Cardiac muscle cell (in vitro differentiated cells and primary cell): Measurements from ENCODE around the gene LGI2. TPM values are rescaled to one million over a fixed set of nuclear protein-coding genes. Genes with fewer than 3 reads are reported as not detected.

ENCODE experiments used
- DNase-seq, 2 donors: peaks; one replicate each; pipeline versions ENCODE4 v3.0.0 to v3.0.0-alpha.2; 2010 to 2017; ENCODE audit warnings: low read depth in 1 of 2, low spot score in 1 of 2
- H3K27ac ChIP-seq: fragments of 200-600 bp; sonication (generic); 2 replicates; pipeline ENCODE4 v1.5.1; 2016
- H3K27me3 ChIP-seq: fragments of 200-600 bp; sonication (generic); 2 replicates; pipeline ENCODE4 v1.6.0; 2016; ENCODE audit warnings: control low read depth
- H3K36me3 ChIP-seq: fragments of 200-600 bp; sonication (generic); 2 replicates; pipeline ENCODE4 v1.5.1; 2016; ENCODE audit warnings: control low read depth
- H3K4me1 ChIP-seq: fragments of 200-600 bp; sonication (generic); 2 replicates; pipeline ENCODE4 v1.8.1; 2017; ENCODE audit warnings: low read depth, mild to moderate bottlenecking, mixed run types
- H3K4me3 ChIP-seq: fragments of 200-600 bp; sonication (generic); 2 replicates; pipeline ENCODE4 v1.5.1; 2016; ENCODE audit warnings: mild to moderate bottlenecking
- H3K9me3 ChIP-seq: fragments of 200-600 bp; sonication (generic); 2 replicates; pipeline ENCODE4 v1.5.1; 2017; ENCODE audit warnings: low read depth, mild to moderate bottlenecking, control low read depth
- polyA plus RNA-seq: library from polyadenylated mRNA; unstranded; fragments of >200 nt; fragmentation: Nextera tagmentation; extraction: Ambion mirVana; gene quantifications from 2 replicates; pipeline ENCODE4 v1.2.1, GENCODE V29; 2016
- total RNA-seq: library from RNA; depleted of rRNA; stranded (reverse); fragments of >200 nt; gene quantifications from 2 replicates; pipeline ENCODE4 v1.2.3, GENCODE V29; 2016
- TF ChIP-seq, protein P1 (sequence below): IDR thresholded peaks from 2 replicates; pipeline ENCODE4 v1.5.1; 2012; ENCODE audit warnings: low read depth, mild to moderate bottlenecking, low read length

LGI2 gene
- total and polyA plus RNA-seq, 2 experiments from 2014 or later = 7.2 to 8.7 TPM

GRCh38 chr4:25043548-25043947, 12.8 kb upstream of the LGI2 start:
- TF ChIP-seq, protein P1, sequence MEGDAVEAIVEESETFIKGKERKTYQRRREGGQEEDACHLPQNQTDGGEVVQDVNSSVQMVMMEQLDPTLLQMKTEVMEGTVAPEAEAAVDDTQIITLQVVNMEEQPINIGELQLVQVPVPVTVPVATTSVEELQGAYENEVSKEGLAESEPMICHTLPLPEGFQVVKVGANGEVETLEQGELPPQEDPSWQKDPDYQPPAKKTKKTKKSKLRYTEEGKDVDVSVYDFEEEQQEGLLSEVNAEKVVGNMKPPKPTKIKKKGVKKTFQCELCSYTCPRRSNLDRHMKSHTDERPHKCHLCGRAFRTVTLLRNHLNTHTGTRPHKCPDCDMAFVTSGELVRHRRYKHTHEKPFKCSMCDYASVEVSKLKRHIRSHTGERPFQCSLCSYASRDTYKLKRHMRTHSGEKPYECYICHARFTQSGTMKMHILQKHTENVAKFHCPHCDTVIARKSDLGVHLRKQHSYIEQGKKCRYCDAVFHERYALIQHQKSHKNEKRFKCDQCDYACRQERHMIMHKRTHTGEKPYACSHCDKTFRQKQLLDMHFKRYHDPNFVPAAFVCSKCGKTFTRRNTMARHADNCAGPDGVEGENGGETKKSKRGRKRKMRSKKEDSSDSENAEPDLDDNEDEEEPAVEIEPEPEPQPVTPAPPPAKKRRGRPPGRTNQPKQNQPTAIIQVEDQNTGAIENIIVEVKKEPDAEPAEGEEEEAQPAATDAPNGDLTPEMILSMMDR = no peak
- H3K4me3 ChIP-seq = no peak overlapping the region
- H3K27ac ChIP-seq = no peak overlapping the region
- H3K36me3 ChIP-seq = no peaks in the 10 kb centered on the region
- DNase-seq = no peak
- H3K27me3 ChIP-seq = no peaks in the 10 kb centered on the region
- no peaks in the 10 kb centered on the region for H3K4me1 ChIP-seq
- no peaks in the 10 kb centered on the region for H3K9me3 ChIP-seq

DNA sequence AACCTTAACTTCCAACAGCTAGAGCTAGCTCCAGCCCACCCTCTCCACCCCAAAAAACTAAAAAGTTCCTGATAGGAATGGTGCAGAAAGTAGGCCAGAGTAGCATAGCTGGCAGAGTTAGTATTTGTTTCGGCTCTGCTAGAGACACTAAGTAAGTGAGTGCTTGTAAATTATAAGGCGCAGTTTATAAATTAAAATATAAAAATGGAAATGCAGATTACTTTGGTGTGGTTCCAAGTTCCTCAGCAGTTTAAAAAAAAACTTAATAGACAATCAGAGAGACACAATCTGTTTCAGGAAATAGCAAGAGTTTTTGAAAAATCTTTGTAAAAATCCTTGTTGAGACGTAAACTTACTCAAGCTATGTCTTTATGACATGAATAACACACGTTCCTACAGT, 2.8 kb upstream of the LGI2 start:
- DNase-seq = no peak
- no peaks in the 10 kb centered on the region for H3K4me1 ChIP-seq
- TF ChIP-seq, protein P1 = no peak
- H3K4me3 ChIP-seq = no peak overlapping the region
- peaks cover 22% of the 10 kb centered on the region for H3K27me3 ChIP-seq
- H3K36me3 ChIP-seq = no peaks in the 10 kb centered on the region
- H3K27ac ChIP-seq = no peak overlapping the region
- H3K9me3 ChIP-seq = no peaks in the 10 kb centered on the region

- Histone ChIP-seq H3K27ac (no peak overlapping the region), H3K36me3 (no peaks in the 10 kb centered on the region), H3K4me3 (no peak overlapping the region), H3K9me3 (no peaks in the 10 kb centered on the region), H3K27me3 (peaks cover 29% of the 10 kb centered on the region), H3K4me1 (no peaks in the 10 kb centered on the region)
- TF ChIP-seq, protein P1 = peak; percentile 7
- peak in 1 of 2 donors; percentile 27 for DNase-seq
These were observed 1.4 kb upstream of the LGI2 start for GRCh38 chr4:25032126-25032525.

DNA sequence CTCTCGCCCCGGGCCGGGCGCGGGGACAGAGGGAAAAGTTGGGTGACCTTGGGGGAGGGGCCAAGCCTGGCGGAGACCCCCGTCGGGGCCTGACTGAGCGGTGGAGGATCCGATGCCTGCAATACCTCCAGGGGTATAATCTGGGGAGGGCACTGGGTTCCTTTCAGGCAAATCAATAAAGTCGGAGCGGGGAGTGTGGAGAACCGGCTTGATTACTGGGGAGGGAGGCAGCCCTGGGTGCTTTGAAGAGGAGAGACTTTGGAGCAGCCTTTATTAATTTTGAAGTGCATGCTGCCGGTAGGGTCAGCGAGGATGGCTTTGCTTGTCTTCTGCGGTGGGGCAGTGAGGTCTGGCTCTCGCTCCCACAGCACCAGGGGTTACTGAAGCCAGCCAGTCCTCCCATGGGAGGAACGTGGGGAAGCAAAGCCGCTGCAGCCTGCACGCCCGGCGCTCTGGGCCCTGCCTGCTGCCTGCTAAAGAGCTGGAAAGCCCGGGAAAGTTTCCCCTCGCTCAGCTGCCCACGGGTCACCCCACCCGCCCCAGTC, 403 bp upstream of the LGI2 start:
- Histone ChIP-seq H3K27ac (no peak overlapping the region), H3K4me1 (no peaks in the 10 kb centered on the region), H3K9me3 (no peaks in the 10 kb centered on the region), H3K27me3 (peaks cover 29% of the 10 kb centered on the region), H3K4me3 (peak overlapping the region; percentile 72), H3K36me3 (no peaks in the 10 kb centered on the region)
- TF ChIP-seq, protein P1 = no peak
- DNase-seq = peak; percentile 53 to 67

DNA sequence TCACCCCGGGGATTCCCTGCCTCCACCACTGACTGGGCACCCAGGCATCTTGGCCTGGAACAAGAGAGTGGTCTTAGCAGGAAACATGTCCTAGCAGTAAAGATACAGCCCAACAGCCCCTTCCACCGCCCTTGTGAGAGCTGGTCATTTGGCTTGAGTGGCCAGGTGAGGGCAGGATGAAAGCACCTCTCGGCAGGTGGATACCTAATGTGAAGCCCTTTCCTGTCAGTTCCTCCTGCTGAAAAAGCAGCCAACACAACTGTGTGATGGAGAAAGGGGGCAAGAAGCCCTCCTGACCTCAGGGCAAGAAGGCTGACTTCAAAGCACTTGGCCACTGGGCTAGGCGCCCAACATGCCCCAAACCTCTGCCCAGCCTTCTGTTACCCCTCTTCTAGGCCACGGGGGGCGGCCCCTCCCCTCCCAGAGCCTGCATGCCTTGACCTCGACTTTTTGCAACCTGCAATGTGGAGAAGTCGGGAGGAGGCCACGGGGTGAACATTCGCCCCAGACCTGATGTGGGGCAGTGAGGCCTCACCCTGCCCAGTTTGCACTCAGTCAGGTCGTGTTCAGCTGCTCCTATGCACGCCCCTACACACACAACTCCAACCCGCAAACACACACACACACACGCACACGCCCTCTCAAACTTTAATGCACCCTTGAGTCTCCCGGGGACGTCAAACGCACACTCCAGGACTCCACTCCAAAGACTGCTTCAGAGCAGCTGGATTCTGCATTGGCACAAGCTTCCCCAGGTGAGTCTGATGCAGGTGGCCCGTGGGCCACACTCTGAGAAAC, 1.1 kb downstream of the LGI2 start:
- no peak overlapping the region for H3K27ac ChIP-seq
- no peaks in the 10 kb centered on the region for H3K9me3 ChIP-seq
- H3K4me1 ChIP-seq = no peaks in the 10 kb centered on the region
- H3K4me3 ChIP-seq = peak overlapping the region; percentile 72
- DNase-seq = no peak
- TF ChIP-seq, protein P1 = no peak
- H3K27me3 ChIP-seq = peaks cover 29% of the 10 kb centered on the region
- no peaks in the 10 kb centered on the region for H3K36me3 ChIP-seq
